GM10266 (cell line): ENCODE measurements around the gene ZMPSTE24.

Experiments used
- DNase-seq: peaks from one replicate; pipeline ENCODE4 v3.0.0; 2012; ENCODE audit errors: extremely low spot score
- TF ChIP-seq, protein P1 (sequence below): IDR thresholded peaks from 2 replicates; pipeline ENCODE4 v1.5.1; 2012; ENCODE audit warnings: mild to moderate bottlenecking, low read depth; ENCODE audit not compliant: control insufficient read depth, insufficient read depth; ENCODE audit errors: missing control alignments

The ZMPSTE24 gene

DNA sequence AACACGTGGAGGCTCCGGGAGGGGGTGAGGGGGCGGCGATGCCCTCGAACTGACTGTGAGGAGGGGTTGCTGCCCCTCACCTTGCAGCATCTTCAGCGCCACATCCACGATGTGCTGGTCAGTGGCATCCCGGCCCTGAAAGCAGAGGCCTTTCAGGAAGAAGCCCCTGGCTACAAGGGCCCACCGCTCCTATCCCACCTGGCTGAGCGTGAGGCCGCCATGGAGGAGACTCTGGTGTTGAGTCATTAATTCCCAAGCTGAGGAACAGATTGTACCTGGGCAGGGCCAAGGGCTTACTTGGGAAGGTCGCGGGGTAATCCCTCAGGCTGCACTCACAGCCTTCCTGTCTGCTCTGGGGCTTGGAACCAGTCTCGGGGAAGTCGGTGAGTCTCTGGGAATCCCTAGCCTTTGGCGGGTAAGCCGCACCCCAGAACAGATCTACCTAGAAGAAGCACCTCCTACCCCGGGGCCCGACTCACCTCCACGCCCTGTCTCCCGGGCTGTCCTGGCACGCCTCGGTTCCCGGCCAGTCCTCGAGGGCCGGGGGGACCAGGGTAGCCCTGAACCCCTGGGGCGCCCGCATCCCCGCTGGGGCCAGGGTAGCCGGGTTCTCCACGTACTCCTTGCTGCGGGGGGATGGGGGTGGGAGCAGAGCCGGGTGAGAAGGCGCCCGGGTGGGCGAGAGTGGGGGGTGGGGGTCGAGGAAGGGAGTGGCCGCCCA is 45.2 kb downstream of the ZMPSTE24 start:
- TF ChIP-seq, protein P1, sequence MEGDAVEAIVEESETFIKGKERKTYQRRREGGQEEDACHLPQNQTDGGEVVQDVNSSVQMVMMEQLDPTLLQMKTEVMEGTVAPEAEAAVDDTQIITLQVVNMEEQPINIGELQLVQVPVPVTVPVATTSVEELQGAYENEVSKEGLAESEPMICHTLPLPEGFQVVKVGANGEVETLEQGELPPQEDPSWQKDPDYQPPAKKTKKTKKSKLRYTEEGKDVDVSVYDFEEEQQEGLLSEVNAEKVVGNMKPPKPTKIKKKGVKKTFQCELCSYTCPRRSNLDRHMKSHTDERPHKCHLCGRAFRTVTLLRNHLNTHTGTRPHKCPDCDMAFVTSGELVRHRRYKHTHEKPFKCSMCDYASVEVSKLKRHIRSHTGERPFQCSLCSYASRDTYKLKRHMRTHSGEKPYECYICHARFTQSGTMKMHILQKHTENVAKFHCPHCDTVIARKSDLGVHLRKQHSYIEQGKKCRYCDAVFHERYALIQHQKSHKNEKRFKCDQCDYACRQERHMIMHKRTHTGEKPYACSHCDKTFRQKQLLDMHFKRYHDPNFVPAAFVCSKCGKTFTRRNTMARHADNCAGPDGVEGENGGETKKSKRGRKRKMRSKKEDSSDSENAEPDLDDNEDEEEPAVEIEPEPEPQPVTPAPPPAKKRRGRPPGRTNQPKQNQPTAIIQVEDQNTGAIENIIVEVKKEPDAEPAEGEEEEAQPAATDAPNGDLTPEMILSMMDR, result no peak
- no peak for DNase-seq

DNA sequence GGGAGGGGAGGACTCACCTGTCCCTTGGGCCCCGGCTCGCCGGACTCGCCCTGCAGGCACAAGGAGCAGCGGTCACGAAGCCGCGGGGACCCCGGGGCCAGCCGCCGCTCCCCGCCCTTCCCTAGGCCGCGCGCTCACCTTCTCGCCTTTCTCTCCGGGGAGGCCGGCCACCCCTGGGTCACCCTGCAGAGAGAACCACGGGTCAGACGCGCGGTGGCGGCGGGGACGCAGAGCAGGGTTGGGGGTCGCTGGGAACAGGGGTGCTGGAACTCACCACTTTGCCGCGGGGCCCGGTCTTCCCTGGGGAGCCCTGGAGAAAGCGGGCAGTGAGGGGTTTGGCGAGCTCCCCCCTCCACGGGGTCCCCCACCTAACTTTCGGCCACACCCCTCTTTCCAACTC is 45.8 kb downstream of the ZMPSTE24 start:
- TF ChIP-seq, protein P1, result no peak
- DNase-seq, result no peak

DNA sequence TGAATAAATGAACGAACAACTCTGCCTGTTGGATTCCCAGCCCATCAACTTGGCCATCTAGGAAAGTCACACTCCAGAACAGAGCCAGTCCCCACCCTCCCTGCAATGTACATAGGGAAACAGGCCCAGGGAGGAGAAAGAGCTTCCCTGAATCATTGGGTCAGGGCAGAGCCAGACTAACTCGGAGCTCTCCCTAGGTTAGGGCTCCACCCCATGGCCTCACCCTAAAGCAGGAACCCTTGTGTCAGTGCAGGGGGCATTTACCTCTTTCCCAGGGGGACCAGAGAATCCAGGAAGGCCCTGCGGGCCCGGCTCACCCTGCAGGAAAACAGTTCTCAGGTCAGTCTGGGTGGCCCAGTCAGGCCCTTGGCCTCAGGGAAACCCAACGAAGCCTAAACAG is 47.4 kb downstream of the ZMPSTE24 start:
- no peak for DNase-seq

DNA sequence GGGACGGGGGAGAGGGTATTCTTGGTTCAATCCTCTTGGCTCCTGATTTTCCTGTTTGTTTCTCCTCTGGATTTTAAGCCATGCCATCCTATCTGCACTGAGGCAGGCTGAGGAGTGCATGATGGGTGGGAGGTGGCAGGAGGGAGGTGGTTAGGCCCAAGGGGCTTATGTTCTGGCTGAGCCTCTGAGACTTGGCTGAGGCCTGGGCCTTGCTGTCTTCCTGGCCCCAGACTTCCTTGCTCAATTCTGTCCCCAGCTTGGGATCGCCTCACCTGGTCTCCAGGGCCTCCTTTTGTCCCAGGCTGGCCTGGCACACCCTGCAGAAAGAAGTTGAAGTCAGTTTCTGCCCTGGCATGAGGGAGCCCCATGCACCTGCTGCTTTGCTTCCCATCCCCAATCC is 47.8 kb downstream of the ZMPSTE24 start:
- TF ChIP-seq, protein P1, result no peak

More for the DNA sequence above, 47.4 kb downstream of the ZMPSTE24 start:
- TF ChIP-seq, protein P1, result no peak

DNA sequence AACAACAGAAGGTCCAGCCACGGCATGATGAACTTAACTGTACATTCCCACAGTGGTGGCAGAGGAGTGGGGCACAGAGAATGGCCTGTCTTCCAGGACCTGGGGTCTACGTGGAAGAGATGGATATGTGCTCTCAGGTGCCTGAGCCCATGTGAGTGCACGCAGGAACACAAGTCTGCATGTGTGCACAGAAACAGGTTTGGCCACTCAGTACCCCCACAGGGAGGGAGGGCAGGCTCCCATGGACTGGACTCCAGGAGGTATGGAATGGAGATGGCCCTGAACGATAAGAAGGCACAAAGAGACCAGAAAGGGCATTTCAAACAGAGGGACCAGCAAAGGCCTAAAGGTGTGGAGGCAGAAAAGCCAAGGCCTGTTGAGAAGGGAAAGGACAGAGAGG is 48.3 kb downstream of the ZMPSTE24 start:
- TF ChIP-seq, protein P1, result no peak
- DNase-seq, result no peak

More for the DNA sequence above, 47.8 kb downstream of the ZMPSTE24 start:
- DNase-seq, result no peak

DNA sequence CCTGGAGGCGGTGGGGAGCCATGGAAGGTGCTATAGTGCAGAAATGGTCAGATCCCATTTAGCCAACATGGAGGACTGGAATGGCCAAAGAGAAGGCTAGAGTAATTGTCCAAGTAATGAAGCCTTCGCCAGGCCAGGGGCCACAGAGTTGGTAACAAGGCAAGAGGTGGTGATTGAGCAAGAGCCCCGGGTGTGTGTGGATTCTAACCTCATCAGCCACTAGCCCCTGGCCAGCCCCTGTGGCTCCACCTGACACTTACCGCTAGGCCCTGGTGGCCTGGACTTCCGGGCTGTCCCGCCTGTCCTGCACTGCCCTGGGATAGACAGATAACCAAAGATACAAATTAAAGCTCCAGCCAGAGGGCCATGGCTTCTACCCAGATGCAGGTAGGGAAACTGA is 49.1 kb downstream of the ZMPSTE24 start:
- TF ChIP-seq, protein P1, result no peak
- DNase-seq, result no peak

DNA sequence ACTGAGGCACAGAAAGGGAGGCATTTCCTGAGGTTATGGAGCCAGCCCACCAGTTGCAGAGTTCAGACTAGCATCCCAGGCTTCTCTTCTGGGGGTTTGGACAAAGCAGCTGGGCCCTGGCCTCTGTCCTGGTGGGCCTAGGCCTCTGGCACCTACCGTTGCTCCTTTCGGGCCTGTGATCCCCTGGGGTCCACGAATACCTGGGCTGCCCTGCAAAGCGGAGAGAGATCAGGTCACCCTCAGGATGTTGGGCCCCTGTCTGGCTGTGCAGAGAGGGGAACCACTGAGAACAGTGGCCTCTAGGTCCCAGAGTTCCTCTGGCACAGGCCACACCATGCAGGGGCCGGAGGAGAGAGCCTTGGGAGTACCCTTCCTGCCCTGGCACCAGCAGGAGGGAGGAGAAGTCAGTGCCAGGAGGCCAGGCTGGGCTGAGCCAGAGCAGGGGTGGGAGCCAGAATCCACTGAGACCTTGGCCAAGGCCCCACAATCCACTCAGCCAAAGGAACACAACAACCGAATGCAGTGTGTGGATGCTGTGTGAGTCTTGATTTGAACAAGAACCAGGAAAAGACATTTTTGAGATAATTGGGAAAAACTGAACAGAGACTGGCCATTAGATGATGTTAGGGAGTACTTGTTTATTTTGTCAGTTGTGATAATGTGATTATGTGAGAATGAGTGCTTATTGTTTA is 50.1 kb downstream of the ZMPSTE24 start:
- TF ChIP-seq, protein P1, result no peak
- DNase-seq, result no peak
